GM18870 (cell line): Measurements from ENCODE around the gene SHANK2.

Experiments used
- ATAC-seq: cut with Tn5 transposase; IDR thresholded peaks from one replicate; pipeline ENCODE4 v1.9.1; 2021; ENCODE audit warnings: moderate library complexity; ENCODE audit not compliant: unreplicated experiment

SHANK2 gene

DNA sequence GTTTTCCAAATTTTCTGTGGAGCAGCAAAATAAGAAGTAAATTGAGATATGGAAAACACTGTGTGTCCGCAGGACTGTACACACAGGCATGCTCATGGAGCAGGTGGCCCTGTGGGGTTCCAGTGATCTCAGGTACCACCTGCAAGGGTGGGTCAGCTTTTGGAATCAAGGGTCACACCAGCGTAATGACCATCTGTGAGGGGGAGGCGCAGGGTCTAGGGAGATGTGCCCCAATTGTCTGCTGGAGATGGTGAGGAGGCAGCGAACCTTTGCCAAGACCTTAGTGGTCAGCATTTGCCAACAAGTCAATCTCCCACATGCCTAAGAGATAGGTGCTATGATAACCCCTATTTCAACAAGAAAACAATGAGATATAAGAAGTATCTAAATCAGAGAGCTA is 49.4 kb downstream of the SHANK2 start:
- ATAC-seq, result no peak

DNA sequence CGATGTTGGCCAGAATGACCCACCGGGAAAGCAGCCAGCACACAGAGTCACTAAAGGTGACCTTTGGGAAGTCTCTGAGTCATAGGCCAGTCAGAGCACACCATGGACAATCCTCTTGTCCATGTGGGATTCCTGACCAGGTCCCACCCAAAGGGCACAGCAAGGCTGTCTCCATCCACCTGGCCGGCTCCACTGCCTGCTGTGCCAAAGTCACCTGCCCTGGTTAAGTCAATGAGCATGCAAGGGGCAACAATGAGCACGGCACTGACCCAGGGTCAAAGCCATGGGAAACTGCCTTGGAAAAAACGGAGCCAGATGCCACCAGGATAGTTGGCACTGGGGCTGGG is 49.8 kb downstream of the SHANK2 start:
- ATAC-seq, result no peak
